HepG2 (cell line): Measurements from ENCODE around the gene ACTN2. TPM values are rescaled to one million over a fixed set of nuclear protein-coding genes. Genes with fewer than 3 reads are reported as not detected.
A peak's percentile ranks its signal among the peaks of the same experiment; 100 is the strongest.

ENCODE experiments used
- CENPX ChIP-seq: sonication (generic); formaldehyde crosslinking; IDR thresholded peaks from 2 replicates; pipeline ENCODE4 v1.9.0; 2021; ENCODE audit warnings: mild to moderate bottlenecking, missing genetic modification reagents, moderate library complexity
- GATAD1 ChIP-seq: IDR thresholded peaks from 2 replicates; pipeline ENCODE4 v1.6.1; 2016; ENCODE audit warnings: missing genetic modification reagents, missing compliant biosample characterization
- GATAD2A ChIP-seq: IDR thresholded peaks from 2 replicates; pipeline ENCODE4 v1.6.1; 2016
- NFATC3 ChIP-seq: sonication (generic); formaldehyde crosslinking; IDR thresholded peaks from 2 replicates; pipeline ENCODE4 v1.5.1; 2020; ENCODE audit warnings: mild to moderate bottlenecking, missing genetic modification reagents
- POLR2G ChIP-seq: fragments of 200-400 bp; formaldehyde crosslinking; IDR thresholded peaks from 2 replicates; pipeline ENCODE4 v1.6.1; 2018; ENCODE audit warnings: mild to moderate bottlenecking, low read depth, low read length, moderate library complexity
- ZNF670 ChIP-seq: sonication (generic); formaldehyde crosslinking; IDR thresholded peaks from 2 replicates; pipeline ENCODE4 v1.8.0; 2022; ENCODE audit warnings: mild to moderate bottlenecking, missing genetic modification reagents, borderline replicate concordance
- ZNF709 ChIP-seq: sonication (generic); formaldehyde crosslinking; IDR thresholded peaks from 2 replicates; pipeline ENCODE4 v1.5.0; 2020; ENCODE audit warnings: mild to moderate bottlenecking, missing genetic modification reagents
- ZSCAN30 ChIP-seq: sonication (generic); formaldehyde crosslinking; IDR thresholded peaks from 2 replicates; pipeline ENCODE4 v1.5.0; 2020; ENCODE audit warnings: mild to moderate bottlenecking, missing genetic modification reagents
- polyA plus RNA-seq, 8 experiments: library from polyadenylated mRNA; depleted of rRNA in 3 of 8; stranded (reverse) in 7 of 8; unstranded in 1 of 8; fragments of >200 nt; fragmentation: Illumina TruSeq in 4 of 8; extraction: Trizol in 4 of 8; gene quantifications; 2 replicates each; pipeline versions ENCODE4 v1.2.1 to v1.2.3, GENCODE V29; 2011 to 2016; ENCODE audit warnings: low read depth in 4 of 8, missing spikeins in 1 of 8, mixed read lengths in 1 of 8; ENCODE audit not compliant: insufficient read depth in 1 of 8
- total RNA-seq, 5 experiments: library from RNA; depleted of rRNA; stranded (reverse); fragments of >200 nt; fragmentation: Illumina TruSeq; extraction: Trizol; gene quantifications; 2 replicates each; pipeline ENCODE4 v1.2.3, GENCODE V29; 2016; ENCODE audit warnings: low read depth in 1 of 5
- TF ChIP-seq, protein P1 (sequence below): sonication (generic); formaldehyde crosslinking; conservative IDR thresholded peaks from 2 replicates; pipeline ENCODE4 v1.8.0; 2022; ENCODE audit warnings: mild to moderate bottlenecking, moderate library complexity, missing genetic modification reagents
- TF ChIP-seq, protein P2 (sequence below): sonication (generic); formaldehyde crosslinking; conservative IDR thresholded peaks from 2 replicates; pipeline ENCODE4 v1.4.0; 2020; ENCODE audit warnings: mild to moderate bottlenecking, missing genetic modification reagents, moderate library complexity
- TF ChIP-seq, protein P3 (sequence below): sonication (generic); formaldehyde crosslinking; IDR thresholded peaks from 2 replicates; pipeline ENCODE4 v1.8.0; 2022; ENCODE audit warnings: mild to moderate bottlenecking, missing genetic modification reagents, borderline replicate concordance
- TF ChIP-seq, protein P4 (sequence below), 2 experiments: fragments of 450-650 bp in 1 of 2; sonication (generic) in 1 of 2; formaldehyde crosslinking in 1 of 2; IDR thresholded peaks; 2 replicates each; pipeline versions ENCODE4 v1.6.1 to v1.8.0; 2016 to 2022; ENCODE audit warnings: antibody characterized with exemption in 1 of 2, mild to moderate bottlenecking in 1 of 2, missing genetic modification reagents in 1 of 2

Gene ACTN2
- total and polyA plus RNA-seq, 2 of the 13 experiments (the other 11 are each of a cell fraction or from before 2014, with no cell fraction given), result 0.04 to 0.13 TPM

DNA sequence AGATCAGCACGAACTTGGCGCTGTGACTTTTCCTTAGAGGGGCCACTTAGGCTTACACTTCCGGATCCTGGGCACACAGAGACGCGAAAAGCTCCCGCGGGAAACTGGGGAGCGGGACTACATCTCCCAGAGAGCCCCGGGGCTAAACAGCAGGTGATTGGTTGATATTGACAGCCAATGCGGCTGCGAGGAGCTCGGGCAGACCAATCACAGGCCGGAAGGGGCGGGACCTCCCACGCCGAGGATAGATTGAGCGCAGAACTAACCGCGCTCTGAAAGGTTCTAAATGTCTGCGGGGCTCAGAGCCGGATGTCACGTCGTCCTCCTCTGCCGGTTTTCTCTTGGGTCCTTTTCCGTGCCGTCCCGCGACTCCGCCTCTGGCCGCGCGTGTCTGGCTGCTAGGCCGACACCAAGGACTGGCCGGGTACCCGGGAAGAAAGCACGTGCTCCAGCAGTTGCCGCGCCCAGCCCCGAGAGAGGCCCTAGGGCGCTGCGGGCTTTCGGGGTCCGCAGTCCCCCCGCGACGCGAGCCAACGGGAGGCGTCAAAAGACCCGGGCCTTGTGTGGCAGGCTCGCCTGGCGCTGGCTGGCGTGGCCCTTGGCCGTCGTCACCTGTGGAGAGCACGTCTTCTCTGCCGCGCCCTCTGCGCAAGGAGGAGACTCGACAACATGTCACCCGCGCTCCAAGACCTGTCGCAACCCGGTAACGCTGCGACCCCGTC is 108.9 kb downstream of the ACTN2 start, which contains the start of gene MTR (continued):
- TF ChIP-seq, protein P1, sequence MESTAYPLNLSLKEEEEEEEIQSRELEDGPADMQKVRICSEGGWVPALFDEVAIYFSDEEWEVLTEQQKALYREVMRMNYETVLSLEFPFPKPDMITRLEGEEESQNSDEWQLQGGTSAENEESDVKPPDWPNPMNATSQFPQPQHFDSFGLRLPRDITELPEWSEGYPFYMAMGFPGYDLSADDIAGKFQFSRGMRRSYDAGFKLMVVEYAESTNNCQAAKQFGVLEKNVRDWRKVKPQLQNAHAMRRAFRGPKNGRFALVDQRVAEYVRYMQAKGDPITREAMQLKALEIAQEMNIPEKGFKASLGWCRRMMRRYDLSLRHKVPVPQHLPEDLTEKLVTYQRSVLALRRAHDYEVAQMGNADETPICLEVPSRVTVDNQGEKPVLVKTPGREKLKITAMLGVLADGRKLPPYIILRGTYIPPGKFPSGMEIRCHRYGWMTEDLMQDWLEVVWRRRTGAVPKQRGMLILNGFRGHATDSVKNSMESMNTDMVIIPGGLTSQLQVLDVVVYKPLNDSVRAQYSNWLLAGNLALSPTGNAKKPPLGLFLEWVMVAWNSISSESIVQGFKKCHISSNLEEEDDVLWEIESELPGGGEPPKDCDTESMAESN (CRISPR knock-in tag), result peak; percentile 31; the same call in 1 of the 2 replicates
- no peak for TF ChIP-seq CENPX (CRISPR knock-in tag)
- TF ChIP-seq, protein P2, sequence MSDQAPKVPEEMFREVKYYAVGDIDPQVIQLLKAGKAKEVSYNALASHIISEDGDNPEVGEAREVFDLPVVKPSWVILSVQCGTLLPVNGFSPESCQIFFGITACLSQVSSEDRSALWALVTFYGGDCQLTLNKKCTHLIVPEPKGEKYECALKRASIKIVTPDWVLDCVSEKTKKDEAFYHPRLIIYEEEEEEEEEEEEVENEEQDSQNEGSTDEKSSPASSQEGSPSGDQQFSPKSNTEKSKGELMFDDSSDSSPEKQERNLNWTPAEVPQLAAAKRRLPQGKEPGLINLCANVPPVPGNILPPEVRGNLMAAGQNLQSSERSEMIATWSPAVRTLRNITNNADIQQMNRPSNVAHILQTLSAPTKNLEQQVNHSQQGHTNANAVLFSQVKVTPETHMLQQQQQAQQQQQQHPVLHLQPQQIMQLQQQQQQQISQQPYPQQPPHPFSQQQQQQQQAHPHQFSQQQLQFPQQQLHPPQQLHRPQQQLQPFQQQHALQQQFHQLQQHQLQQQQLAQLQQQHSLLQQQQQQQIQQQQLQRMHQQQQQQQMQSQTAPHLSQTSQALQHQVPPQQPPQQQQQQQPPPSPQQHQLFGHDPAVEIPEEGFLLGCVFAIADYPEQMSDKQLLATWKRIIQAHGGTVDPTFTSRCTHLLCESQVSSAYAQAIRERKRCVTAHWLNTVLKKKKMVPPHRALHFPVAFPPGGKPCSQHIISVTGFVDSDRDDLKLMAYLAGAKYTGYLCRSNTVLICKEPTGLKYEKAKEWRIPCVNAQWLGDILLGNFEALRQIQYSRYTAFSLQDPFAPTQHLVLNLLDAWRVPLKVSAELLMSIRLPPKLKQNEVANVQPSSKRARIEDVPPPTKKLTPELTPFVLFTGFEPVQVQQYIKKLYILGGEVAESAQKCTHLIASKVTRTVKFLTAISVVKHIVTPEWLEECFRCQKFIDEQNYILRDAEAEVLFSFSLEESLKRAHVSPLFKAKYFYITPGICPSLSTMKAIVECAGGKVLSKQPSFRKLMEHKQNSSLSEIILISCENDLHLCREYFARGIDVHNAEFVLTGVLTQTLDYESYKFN, result peak; percentile 65
- TF ChIP-seq ZNF709, result peak; percentile 79; the same call in 1 of the 2 replicates
- peak; percentile 75; the same call in 1 of the 2 replicates for TF ChIP-seq ZSCAN30 (CRISPR knock-in tag)
- peak; percentile 35 for TF ChIP-seq GATAD2A (CRISPR knock-in tag)
- TF ChIP-seq GATAD1, result peak; percentile 87
- TF ChIP-seq POLR2G, result peak; percentile 89
- TF ChIP-seq ZNF670, result peak; percentile 92
- TF ChIP-seq, protein P3, sequence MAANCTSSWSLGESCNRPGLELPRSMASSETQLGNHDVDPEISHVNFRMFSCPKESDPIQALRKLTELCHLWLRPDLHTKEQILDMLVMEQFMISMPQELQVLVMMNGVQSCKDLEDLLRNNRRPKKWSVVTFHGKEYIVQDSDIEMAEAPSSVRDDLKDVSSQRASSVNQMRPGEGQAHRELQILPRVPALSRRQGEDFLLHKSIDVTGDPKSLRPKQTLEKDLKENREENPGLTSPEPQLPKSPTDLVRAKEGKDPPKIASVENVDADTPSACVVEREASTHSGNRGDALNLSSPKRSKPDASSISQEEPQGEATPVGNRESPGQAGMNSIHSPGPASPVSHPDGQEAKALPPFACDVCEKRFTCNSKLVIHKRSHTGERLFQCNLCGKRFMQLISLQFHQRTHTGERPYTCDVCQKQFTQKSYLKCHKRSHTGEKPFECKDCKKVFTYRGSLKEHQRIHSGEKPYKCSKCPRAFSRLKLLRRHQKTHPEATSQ (CRISPR knock-in tag), result no peak
- TF ChIP-seq NFATC3 (CRISPR knock-in tag), result no peak
- TF ChIP-seq, protein P4, sequence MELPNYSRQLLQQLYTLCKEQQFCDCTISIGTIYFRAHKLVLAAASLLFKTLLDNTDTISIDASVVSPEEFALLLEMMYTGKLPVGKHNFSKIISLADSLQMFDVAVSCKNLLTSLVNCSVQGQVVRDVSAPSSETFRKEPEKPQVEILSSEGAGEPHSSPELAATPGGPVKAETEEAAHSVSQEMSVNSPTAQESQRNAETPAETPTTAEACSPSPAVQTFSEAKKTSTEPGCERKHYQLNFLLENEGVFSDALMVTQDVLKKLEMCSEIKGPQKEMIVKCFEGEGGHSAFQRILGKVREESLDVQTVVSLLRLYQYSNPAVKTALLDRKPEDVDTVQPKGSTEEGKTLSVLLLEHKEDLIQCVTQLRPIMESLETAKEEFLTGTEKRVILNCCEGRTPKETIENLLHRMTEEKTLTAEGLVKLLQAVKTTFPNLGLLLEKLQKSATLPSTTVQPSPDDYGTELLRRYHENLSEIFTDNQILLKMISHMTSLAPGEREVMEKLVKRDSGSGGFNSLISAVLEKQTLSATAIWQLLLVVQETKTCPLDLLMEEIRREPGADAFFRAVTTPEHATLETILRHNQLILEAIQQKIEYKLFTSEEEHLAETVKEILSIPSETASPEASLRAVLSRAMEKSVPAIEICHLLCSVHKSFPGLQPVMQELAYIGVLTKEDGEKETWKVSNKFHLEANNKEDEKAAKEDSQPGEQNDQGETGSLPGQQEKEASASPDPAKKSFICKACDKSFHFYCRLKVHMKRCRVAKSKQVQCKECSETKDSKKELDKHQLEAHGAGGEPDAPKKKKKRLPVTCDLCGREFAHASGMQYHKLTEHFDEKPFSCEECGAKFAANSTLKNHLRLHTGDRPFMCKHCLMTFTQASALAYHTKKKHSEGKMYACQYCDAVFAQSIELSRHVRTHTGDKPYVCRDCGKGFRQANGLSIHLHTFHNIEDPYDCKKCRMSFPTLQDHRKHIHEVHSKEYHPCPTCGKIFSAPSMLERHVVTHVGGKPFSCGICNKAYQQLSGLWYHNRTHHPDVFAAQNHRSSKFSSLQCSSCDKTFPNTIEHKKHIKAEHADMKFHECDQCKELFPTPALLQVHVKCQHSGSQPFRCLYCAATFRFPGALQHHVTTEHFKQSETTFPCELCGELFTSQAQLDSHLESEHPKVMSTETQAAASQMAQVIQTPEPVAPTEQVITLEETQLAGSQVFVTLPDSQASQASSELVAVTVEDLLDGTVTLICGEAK (IDR thresholded peaks at IDR 0.05), result peak; percentile 61
- TF ChIP-seq, protein P4 (CRISPR knock-in tag; IDR thresholded peaks at IDR 0.05), result peak; percentile 80
